WTC11 (cell line): Measurements from ENCODE around the gene PDLIM1. TPM values are rescaled to one million over a fixed set of nuclear protein-coding genes. Genes with fewer than 3 reads are reported as not detected.

Experiments
- ATAC-seq: fragments of 200-7000 bp; cut with Tn5 transposase; 2 replicates; pipeline ENCODE4 v1.10.0; 2021; ENCODE audit warnings: mild to moderate bottlenecking, moderate library complexity
- CTCF ChIA-PET: fragments of 300-600 bp; sonication (Branson Sonifier 250); formaldehyde crosslinking; loops from one replicate; lab custom pipeline; 2021; ENCODE audit warnings: antibody characterized with exemption; lab: Charles Lee
- POLR2A ChIA-PET: fragments of 350-600 bp; sonication (Branson Sonifier 250); formaldehyde crosslinking; loops from one replicate; lab custom pipeline; 2021; ENCODE audit warnings: antibody characterized with exemption; lab: Charles Lee
- DNase-seq: peaks from one replicate; pipeline ENCODE4 v3.0.0; 2021; ENCODE audit warnings: low spot score
- H3K27ac Mint-ChIP-seq: 2 replicates; pipeline ENCODE4 v1.8.0; 2021; ENCODE audit warnings: mixed read lengths
- H3K27me3 Mint-ChIP-seq: 2 replicates; pipeline ENCODE4 v1.8.0; 2021; ENCODE audit warnings: low read depth, mild to moderate bottlenecking, moderate library complexity, mixed read lengths
- H3K36me3 Mint-ChIP-seq: 2 replicates; pipeline ENCODE4 v1.8.0; 2021; ENCODE audit warnings: mixed read lengths
- H3K4me1 Mint-ChIP-seq: 2 replicates; pipeline ENCODE4 v1.8.0; 2022; ENCODE audit warnings: mixed read lengths
- H3K4me3 Mint-ChIP-seq: 2 replicates; pipeline ENCODE4 v1.8.0; 2021; ENCODE audit warnings: mild to moderate bottlenecking, moderate library complexity, mixed read lengths
- H3K9me3 Mint-ChIP-seq: 2 replicates; pipeline ENCODE4 v1.8.0; 2021; ENCODE audit warnings: mixed read lengths
- ATF1 ChIP-seq: sonication (generic); formaldehyde crosslinking; IDR thresholded peaks from 2 replicates; pipeline ENCODE4 v1.8.1; 2023; ENCODE audit warnings: mild to moderate bottlenecking, moderate library complexity, missing genetic modification reagents
- ATF3 ChIP-seq: sonication (generic); formaldehyde crosslinking; conservative IDR thresholded peaks from 2 replicates; pipeline ENCODE4 v1.8.1; 2022; ENCODE audit warnings: mild to moderate bottlenecking, missing genetic modification reagents
- ATF6 ChIP-seq: sonication (generic); formaldehyde crosslinking; IDR thresholded peaks from 2 replicates; pipeline ENCODE4 v1.8.1; 2023; ENCODE audit warnings: mild to moderate bottlenecking, missing genetic modification reagents
- CREM ChIP-seq: sonication (generic); formaldehyde crosslinking; IDR thresholded peaks from 2 replicates; pipeline ENCODE4 v1.8.1; 2022; ENCODE audit warnings: mild to moderate bottlenecking, missing genetic modification reagents, moderate library complexity
- ERG ChIP-seq: fragments of 250-450 bp; sonication (Bioruptor Pico); IDR thresholded peaks from 2 replicates; pipeline ENCODE4 v1.8.0; 2021; ENCODE audit warnings: mild to moderate bottlenecking
- ETV6 ChIP-seq: sonication (generic); formaldehyde crosslinking; IDR thresholded peaks from 2 replicates; pipeline ENCODE4 v1.8.1; 2022; ENCODE audit warnings: mild to moderate bottlenecking, missing genetic modification reagents
- HMGA2 ChIP-seq: fragments of 250-450 bp; sonication (Bioruptor Pico); IDR thresholded peaks from 2 replicates; pipeline ENCODE4 v1.4.0; 2021; ENCODE audit warnings: mild to moderate bottlenecking, moderate library complexity
- IRF1 ChIP-seq: sonication (generic); formaldehyde crosslinking; IDR thresholded peaks from 2 replicates; pipeline ENCODE4 v1.8.0; 2023; ENCODE audit warnings: missing genetic modification reagents
- JAZF1 ChIP-seq: fragments of 250-450 bp; sonication (Bioruptor Pico); IDR thresholded peaks from 2 replicates; pipeline ENCODE4 v1.9.0; 2021; ENCODE audit warnings: moderate library complexity, mild to moderate bottlenecking, inconsistent platforms
- MLX ChIP-seq: sonication (generic); formaldehyde crosslinking; IDR thresholded peaks from 2 replicates; pipeline ENCODE4 v1.8.1; 2023; ENCODE audit warnings: mild to moderate bottlenecking, missing genetic modification reagents, moderate library complexity
- SMAD4 ChIP-seq: sonication (generic); formaldehyde crosslinking; IDR thresholded peaks from 2 replicates; pipeline ENCODE4 v1.8.0; 2022; ENCODE audit warnings: mild to moderate bottlenecking, missing genetic modification reagents
- SOX15 ChIP-seq: fragments of 250-450 bp; sonication (Bioruptor Pico); IDR thresholded peaks from 2 replicates; pipeline ENCODE4 v1.9.0; 2021; ENCODE audit warnings: mild to moderate bottlenecking
- TEAD1 ChIP-seq: sonication (generic); formaldehyde crosslinking; IDR thresholded peaks from 2 replicates; pipeline ENCODE4 v1.8.0; 2022; ENCODE audit warnings: mild to moderate bottlenecking, missing genetic modification reagents
- TEAD4 ChIP-seq: sonication (generic); formaldehyde crosslinking; IDR thresholded peaks from 2 replicates; pipeline ENCODE4 v1.8.0; 2022; ENCODE audit warnings: mild to moderate bottlenecking, missing genetic modification reagents
- USF2 ChIP-seq: sonication (generic); formaldehyde crosslinking; IDR thresholded peaks from 2 replicates; pipeline ENCODE4 v1.8.1; 2023; ENCODE audit warnings: mild to moderate bottlenecking, missing genetic modification reagents, moderate library complexity
- ZBTB43 ChIP-seq: sonication (generic); formaldehyde crosslinking; IDR thresholded peaks from 2 replicates; pipeline ENCODE4 v1.8.1; 2023; ENCODE audit warnings: mild to moderate bottlenecking, missing genetic modification reagents
- ZNF281 ChIP-seq: sonication (generic); formaldehyde crosslinking; IDR thresholded peaks from 2 replicates; pipeline ENCODE4 v1.8.0; 2023; ENCODE audit warnings: mild to moderate bottlenecking, missing genetic modification reagents
- ZNF532 ChIP-seq: fragments of 250-450 bp; sonication (Bioruptor Pico); IDR thresholded peaks from 2 replicates; pipeline ENCODE4 v1.9.0; 2021; ENCODE audit warnings: mild to moderate bottlenecking, borderline replicate concordance
- ZSCAN18 ChIP-seq: fragments of 250-450 bp; sonication (Bioruptor Pico); IDR thresholded peaks from 2 replicates; pipeline ENCODE4 v2.1.2; 2022; ENCODE audit warnings: mild to moderate bottlenecking, moderate library complexity
- total RNA-seq: library from RNA; stranded (reverse); gene quantifications from 3 replicates; pipeline ENCODE4 v1.2.3, GENCODE V29; 2021

The PDLIM1 gene
- total RNA-seq, 1 experiment from 2014 or later, result 223 TPM

- no peak for TF ChIP-seq ATF1
- TF ChIP-seq SMAD4 (CRISPR knock-in tag), result no peak
- TF ChIP-seq ZNF281 (CRISPR knock-in tag), result no peak
These were observed 24.7 kb upstream of the PDLIM1 start (continued) for GRCh38 chr10:95315509-95315908.

GRCh38 chr10:95314192-95314918 is 23.6 kb upstream of the PDLIM1 start:
- DNase-seq (no peak), ATAC-seq (0 out of 2 replicates have a peak, but pooled peaks have one; percentile 34)
- ChIA-PET POLR2A (interaction anchor here (1.1 to 1.5 kb wide), 2 partner anchors 9 to 31 kb away, joined by 3 read pairs; no protein-coding TSS in a partner anchor), CTCF (interaction anchor here (0.5 to 1.1 kb wide), 2 partner anchors 38 to 51 kb away, joined by 3 read pairs; no protein-coding TSS in a partner anchor)
- H3K36me3 Mint-ChIP-seq, result peaks cover 2% of the 10 kb centered on the region; the same call in 1 of the 2 replicates
- H3K4me3 Mint-ChIP-seq, result no peak overlapping the region
- H3K9me3 Mint-ChIP-seq, result no peaks in the 10 kb centered on the region
- H3K27ac Mint-ChIP-seq, result no peak overlapping the region
- no peaks in the 10 kb centered on the region for H3K27me3 Mint-ChIP-seq
- TF ChIP-seq ATF6 (CRISPR knock-in tag) (no peak), JAZF1 (no peak), ATF3 (CRISPR knock-in tag) (no peak), ZSCAN18 (no peak), SOX15 (CRISPR knock-in tag) (no peak), MLX (CRISPR knock-in tag) (no peak), TEAD4 (CRISPR knock-in tag) (no peak), TEAD1 (no peak), ZBTB43 (CRISPR knock-in tag) (no peak), ETV6 (CRISPR knock-in tag) (no peak), HMGA2 (CRISPR knock-in tag) (no peak), ZNF532 (CRISPR knock-in tag) (no peak), USF2 (no peak), IRF1 (no peak), CREM (no peak), ERG (no peak)
- H3K4me1 Mint-ChIP-seq, result peaks cover 57% of the 10 kb centered on the region
